Mesenchymal stem cell (in vitro differentiated cells and primary cell): ENCODE data around the gene RERE.
A peak's percentile ranks its signal among the peaks of the same experiment; 100 is the strongest.

Source experiments
- DNase-seq: peaks from one replicate; pipeline ENCODE4 v3.0.0-alpha.2; 2013
- H2AFZ ChIP-seq: one replicate; pipeline ENCODE4 v1.6.1; 2013; ENCODE audit warnings: low read depth, mild to moderate bottlenecking, control low read depth, inconsistent platforms, low read length, moderate library complexity
- H2AK5ac ChIP-seq: 2 replicates; pipeline ENCODE4 v1.6.1; 2013; ENCODE audit warnings: low read length, moderate library complexity, mild to moderate bottlenecking, inconsistent platforms; ENCODE audit not compliant: severe bottlenecking
- H2BK120ac ChIP-seq: one replicate; pipeline ENCODE4 v1.6.1; 2013; ENCODE audit warnings: low read depth, mild to moderate bottlenecking, inconsistent platforms, low read length, moderate library complexity
- H2BK12ac ChIP-seq, 2 experiments: one replicate each; pipeline ENCODE4 v1.6.1; 2013; ENCODE audit warnings: inconsistent platforms in 2 of 2, low read length in 2 of 2, mild to moderate bottlenecking in 2 of 2, moderate library complexity in 2 of 2, control low read depth in 1 of 2
- H2BK15ac ChIP-seq: one replicate; pipeline ENCODE4 v1.6.1; 2013; ENCODE audit warnings: mild to moderate bottlenecking, low read depth, inconsistent platforms; ENCODE audit not compliant: poor library complexity, severe bottlenecking
- H2BK5ac ChIP-seq: 2 replicates; pipeline ENCODE4 v1.6.1; 2013; ENCODE audit warnings: low read depth, mild to moderate bottlenecking, low read length, control low read depth, inconsistent platforms; ENCODE audit not compliant: poor library complexity, severe bottlenecking
- H3K14ac ChIP-seq, 2 experiments: one replicate each; pipeline ENCODE4 v1.6.1; 2013; ENCODE audit warnings: inconsistent platforms in 2 of 2, low read length in 2 of 2, control low read depth in 1 of 2, mild to moderate bottlenecking in 1 of 2, moderate library complexity in 1 of 2
- H3K18ac ChIP-seq, 2 experiments: one replicate each; pipeline ENCODE4 v1.6.1; 2013; ENCODE audit warnings: inconsistent platforms in 2 of 2, low read length in 2 of 2, control low read depth in 1 of 2, low read depth in 1 of 2, mild to moderate bottlenecking in 1 of 2
- H3K23ac ChIP-seq, 2 experiments: one replicate each; pipeline ENCODE4 v1.6.1; 2013; ENCODE audit warnings: inconsistent platforms in 2 of 2, low read length in 2 of 2, mild to moderate bottlenecking in 2 of 2, moderate library complexity in 2 of 2, control low read depth in 1 of 2
- H3K27ac ChIP-seq: 2 replicates; pipeline ENCODE4 v1.5.1; 2013; ENCODE audit warnings: mild to moderate bottlenecking, moderate library complexity, low read length, control low read depth, inconsistent platforms; ENCODE audit not compliant: poor library complexity, severe bottlenecking
- H3K27me3 ChIP-seq, 2 experiments: 2 replicates each; pipeline versions ENCODE4 v1.6.1 to v1.7.0; 2013; ENCODE audit warnings: low read length in 2 of 2, mild to moderate bottlenecking in 2 of 2, moderate library complexity in 2 of 2, control low read depth in 1 of 2, inconsistent platforms in 1 of 2; ENCODE audit not compliant: control insufficient read depth in 1 of 2, insufficient read depth in 1 of 2
- H3K36me3 ChIP-seq, 2 experiments: 2 replicates each; pipeline versions ENCODE4 v1.6.1 to v1.7.0; 2013; ENCODE audit warnings: low read length in 2 of 2, control low read depth in 1 of 2, inconsistent platforms in 1 of 2, low read depth in 1 of 2, mild to moderate bottlenecking in 1 of 2; ENCODE audit not compliant: insufficient read depth in 2 of 2, control insufficient read depth in 1 of 2
- H3K4ac ChIP-seq, 2 experiments: one replicate each; pipeline ENCODE4 v1.6.1; 2013; ENCODE audit warnings: inconsistent platforms in 2 of 2, low read length in 2 of 2, mild to moderate bottlenecking in 2 of 2, moderate library complexity in 2 of 2, control low read depth in 1 of 2, low read depth in 1 of 2
- H3K4me1 ChIP-seq: 2 replicates; pipeline ENCODE4 v1.6.1; 2013; ENCODE audit warnings: low read depth, low read length, control low read depth; ENCODE audit not compliant: control insufficient read depth, insufficient read depth
- H3K4me2 ChIP-seq: 2 replicates; pipeline ENCODE4 v1.6.1; 2013; ENCODE audit warnings: low read length, mild to moderate bottlenecking, inconsistent platforms; ENCODE audit not compliant: poor library complexity, severe bottlenecking
- H3K4me3 ChIP-seq, 2 experiments: 2 replicates each; pipeline versions ENCODE4 v1.5.1 to v1.7.0; 2013; ENCODE audit warnings: low read length in 2 of 2, mild to moderate bottlenecking in 2 of 2, control low read depth in 1 of 2, low read depth in 1 of 2; ENCODE audit not compliant: insufficient read depth in 1 of 2
- H3K79me1 ChIP-seq: replicated peaks from 2 replicates; pipeline ENCODE4 v1.6.1; 2013; ENCODE audit warnings: mild to moderate bottlenecking, control low read depth, low read length, inconsistent platforms; ENCODE audit not compliant: poor library complexity, severe bottlenecking
- H3K9ac ChIP-seq: 2 replicates; pipeline ENCODE4 v1.7.0; 2013; ENCODE audit warnings: mild to moderate bottlenecking, low read length, moderate library complexity
- H3K9me3 ChIP-seq: 2 replicates; pipeline ENCODE4 v1.7.0; 2013; ENCODE audit warnings: mild to moderate bottlenecking, low read length; ENCODE audit not compliant: control insufficient read depth
- H4K8ac ChIP-seq: one replicate; pipeline ENCODE4 v1.6.1; 2013; ENCODE audit warnings: inconsistent platforms, mild to moderate bottlenecking, low read length, moderate library complexity
- H4K91ac ChIP-seq: one replicate; pipeline ENCODE4 v1.6.1; 2013; ENCODE audit warnings: mild to moderate bottlenecking, low read length, inconsistent platforms
- WGBS: methylation state at CpG from one replicate; pipeline ENCODE4 v1.1.7; 2013; ENCODE audit warnings: mixed read lengths; 5-methylcytosine and 5-hydroxymethylcytosine counted together

Gene RERE

GRCh38 chr1:8311068-8311718 lies 506.2 kb downstream of the RERE start:
- Histone ChIP-seq H3K4me1 (peaks cover 6% of the 10 kb centered on the region), H3K27me3 (peaks cover 8 to 11% of the 10 kb centered on the region in 2 experiments), H2BK15ac (no peak overlapping the region), H2BK120ac (no peak overlapping the region), H3K4me2 (no peak overlapping the region), H2BK12ac (no peak overlapping the region), H3K23ac (no peak overlapping the region), H3K14ac (no peak overlapping the region), H2BK5ac (no peak overlapping the region), H3K9me3 (no peaks in the 10 kb centered on the region), H4K8ac (no peak overlapping the region), H3K27ac (no peak overlapping the region), H2AFZ (no peak overlapping the region), H3K4ac (no peak overlapping the region), H3K9ac (no peak overlapping the region), H2AK5ac (no peak overlapping the region), H3K79me1 (no peaks in the 10 kb centered on the region), H3K18ac (no peak overlapping the region), H3K36me3 (no peaks in the 10 kb centered on the region), H4K91ac (no peak overlapping the region), H3K4me3 (no peak overlapping the region)
- WGBS: 100% methylated on average over 1 of the region's 1 CpG
- no peak for DNase-seq

- Histone ChIP-seq H4K8ac (no peak overlapping the region), H2BK5ac (no peak overlapping the region), H2BK12ac (peak overlapping the region in 1 of 2 experiments; percentile 24), H3K18ac (no peak overlapping the region), H3K9me3 (no peaks in the 10 kb centered on the region), H3K36me3 (no peaks in the 10 kb centered on the region), H3K4me3 (no peak overlapping the region), H3K4ac (no peak overlapping the region), H3K79me1 (no peaks in the 10 kb centered on the region), H3K23ac (no peak overlapping the region), H4K91ac (peak overlapping the region; percentile 39), H2BK120ac (no peak overlapping the region), H2BK15ac (no peak overlapping the region), H3K27me3 (no peaks in the 10 kb centered on the region), H3K4me2 (no peak overlapping the region), H3K4me1 (no peaks in the 10 kb centered on the region), H3K14ac (no peak overlapping the region), H2AFZ (no peak overlapping the region), H2AK5ac (no peak overlapping the region), H3K9ac (no peak overlapping the region), H3K27ac (no peak overlapping the region)
- DNase-seq: no peak
- 90% methylated on average over 4 of the region's 4 CpGs for WGBS
These were observed 509.8 kb downstream of the RERE start for GRCh38 chr1:8307628-8308027.

GRCh38 chr1:8303876-8304275 lies 513.6 kb downstream of the RERE start:
- no peak overlapping the region for H3K9ac ChIP-seq
- no peak overlapping the region for H2AK5ac ChIP-seq
- H4K91ac ChIP-seq: no peak overlapping the region
- H2BK120ac ChIP-seq: no peak overlapping the region
- H3K4me3 ChIP-seq: no peak overlapping the region
- H4K8ac ChIP-seq: no peak overlapping the region
- H3K4me1 ChIP-seq: no peaks in the 10 kb centered on the region
- no peak overlapping the region for H3K4me2 ChIP-seq
- no peak overlapping the region for H2BK15ac ChIP-seq
- H2BK12ac ChIP-seq: peak overlapping the region in 1 of 2 experiments; percentile 18
- H3K79me1 ChIP-seq: no peaks in the 10 kb centered on the region
- H3K4ac ChIP-seq: no peak overlapping the region
- no peak for DNase-seq
- no peak overlapping the region for H3K18ac ChIP-seq
- no peak overlapping the region for H3K14ac ChIP-seq
- 94% methylated on average over 4 of the region's 4 CpGs for WGBS
- H3K27me3 ChIP-seq: no peaks in the 10 kb centered on the region
- H2AFZ ChIP-seq: no peak overlapping the region
- no peak overlapping the region for H3K23ac ChIP-seq
- H3K36me3 ChIP-seq: no peaks in the 10 kb centered on the region
- H3K27ac ChIP-seq: no peak overlapping the region
- no peak overlapping the region for H2BK5ac ChIP-seq
- no peaks in the 10 kb centered on the region for H3K9me3 ChIP-seq

GRCh38 chr1:8303141-8303540 lies 514.3 kb downstream of the RERE start:
- H3K27me3 ChIP-seq: no peaks in the 10 kb centered on the region
- WGBS: 99% methylated on average over 3 of the region's 3 CpGs
- H3K4me2 ChIP-seq: no peak overlapping the region
- no peak overlapping the region for H2BK120ac ChIP-seq
- H4K8ac ChIP-seq: no peak overlapping the region
- no peak overlapping the region for H3K4ac ChIP-seq
- H3K9ac ChIP-seq: no peak overlapping the region
- no peaks in the 10 kb centered on the region for H3K79me1 ChIP-seq
- H2AFZ ChIP-seq: no peak overlapping the region
- no peak overlapping the region for H3K4me3 ChIP-seq
- H3K18ac ChIP-seq: no peak overlapping the region
- peak; percentile 46 for DNase-seq
- H2BK5ac ChIP-seq: no peak overlapping the region
- no peak overlapping the region for H3K23ac ChIP-seq
- H2BK15ac ChIP-seq: no peak overlapping the region
- no peak overlapping the region for H3K14ac ChIP-seq
- H3K9me3 ChIP-seq: no peaks in the 10 kb centered on the region
- H2AK5ac ChIP-seq: no peak overlapping the region
- no peak overlapping the region for H3K27ac ChIP-seq
- no peaks in the 10 kb centered on the region for H3K36me3 ChIP-seq
- H4K91ac ChIP-seq: no peak overlapping the region
- H2BK12ac ChIP-seq: no peak overlapping the region
- H3K4me1 ChIP-seq: no peaks in the 10 kb centered on the region
